ENCODE results near the gene LINC00305.

DNA sequence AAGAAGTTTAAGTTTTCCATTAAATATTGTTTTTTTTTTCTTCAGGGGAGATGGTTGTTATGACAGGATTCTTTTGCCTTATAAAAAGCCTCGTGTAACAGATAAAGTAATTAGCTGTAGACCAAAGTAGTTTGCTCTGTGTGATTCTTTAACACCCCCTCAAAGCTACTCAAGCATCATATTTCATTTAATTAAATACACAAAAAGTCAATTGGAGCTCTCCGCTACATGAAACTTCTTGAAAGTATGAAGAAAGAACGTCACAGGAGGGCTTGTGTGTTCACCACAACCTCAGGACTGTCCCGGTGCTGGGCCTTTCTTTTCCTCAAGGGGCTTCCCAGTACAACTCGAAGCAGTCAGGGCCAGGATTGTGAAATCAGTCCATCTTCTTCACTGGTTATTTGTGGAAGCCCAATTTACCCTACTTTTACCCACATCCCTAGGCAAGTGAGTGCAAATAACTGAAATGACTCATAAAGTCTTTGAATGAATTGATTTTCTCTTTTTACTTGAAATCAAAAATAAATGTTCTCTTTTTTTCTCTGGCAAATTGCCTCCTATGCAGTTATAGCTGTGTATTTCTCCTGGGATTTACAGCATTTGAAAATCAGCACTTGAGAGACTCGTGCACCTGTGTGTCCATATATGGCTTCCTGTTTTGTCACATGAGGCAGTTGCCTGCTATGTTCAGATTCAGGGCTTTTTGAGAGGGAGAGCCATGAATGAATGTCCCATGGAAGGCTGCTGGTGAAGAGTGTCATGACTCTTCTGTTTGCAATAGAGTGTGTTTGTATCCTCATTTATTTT, 48.6 kb downstream of the LINC00305 start:
- TF ChIP-seq CTCF (IDR thresholded peaks at IDR 0.05; ENCODE audit: insufficient read depth, low read length, poor library complexity, severe bottlenecking) (no peak), EZH2phosphoT487 (conservative IDR thresholded peaks at IDR 0.05; ENCODE audit: low read length) (no peak)

Data from SU-DHL-6 (cell line).